HEK293 (cell line): ENCODE measurements around the gene SARM1.
A peak's percentile ranks its signal among the peaks of the same experiment; 100 is the strongest.

ENCODE experiments used
- GLIS1 ChIP-seq: fragments of 450-650 bp; formaldehyde crosslinking; IDR thresholded peaks from 2 replicates; pipeline ENCODE4 v1.5.1; 2016; ENCODE audit warnings: missing biosample characterization, missing genetic modification characterization
- KLF7 ChIP-seq: fragments of 450-650 bp; formaldehyde crosslinking; IDR thresholded peaks from 2 replicates; pipeline ENCODE4 v1.5.1; 2016; ENCODE audit warnings: missing biosample characterization, missing genetic modification characterization, borderline replicate concordance
- KLF9 ChIP-seq: fragments of 450-650 bp; formaldehyde crosslinking; IDR thresholded peaks from 2 replicates; pipeline ENCODE4 v1.5.1; 2016; ENCODE audit warnings: missing biosample characterization, missing genetic modification characterization, low read depth
- OVOL3 ChIP-seq: fragments of 450-650 bp; formaldehyde crosslinking; IDR thresholded peaks from 2 replicates; pipeline ENCODE4 v1.5.1; 2016; ENCODE audit warnings: missing biosample characterization, missing genetic modification characterization
- PRDM1 ChIP-seq: fragments of 450-650 bp; formaldehyde crosslinking; IDR thresholded peaks from 2 replicates; pipeline ENCODE4; 2016; ENCODE audit warnings: missing biosample characterization, missing genetic modification characterization
- SCRT2 ChIP-seq: fragments of 450-650 bp; formaldehyde crosslinking; IDR thresholded peaks from 2 replicates; pipeline ENCODE4 v1.5.1; 2016; ENCODE audit warnings: missing biosample characterization, missing genetic modification characterization
- SP7 ChIP-seq: fragments of 450-650 bp; formaldehyde crosslinking; IDR thresholded peaks from 2 replicates; pipeline ENCODE4 v1.5.1; 2016; ENCODE audit warnings: missing biosample characterization, missing genetic modification characterization
- TCF7L2 ChIP-seq: IDR thresholded peaks from 2 replicates; pipeline ENCODE4 v1.6.1; 2011; ENCODE audit warnings: low read depth, mild to moderate bottlenecking, inconsistent platforms, low read length, moderate library complexity, borderline replicate concordance
- ZFP41 ChIP-seq: fragments of 450-650 bp; formaldehyde crosslinking; IDR thresholded peaks from 2 replicates; pipeline ENCODE4 v1.5.1; 2016; ENCODE audit warnings: missing biosample characterization, missing genetic modification characterization, borderline replicate concordance
- ZNF335 ChIP-seq: fragments of 450-650 bp; formaldehyde crosslinking; conservative IDR thresholded peaks from 2 replicates; pipeline ENCODE4 v1.5.1; 2016; ENCODE audit warnings: missing biosample characterization, missing genetic modification characterization
- ZNF416 ChIP-seq: fragments of 450-650 bp; formaldehyde crosslinking; IDR thresholded peaks from 2 replicates; pipeline ENCODE4 v1.5.1; 2016; ENCODE audit warnings: missing biosample characterization, missing genetic modification characterization
- ZNF48 ChIP-seq: fragments of 450-650 bp; formaldehyde crosslinking; IDR thresholded peaks from 2 replicates; pipeline ENCODE4 v1.5.1; 2016; ENCODE audit warnings: missing biosample characterization, missing genetic modification characterization
- ZNF596 ChIP-seq: fragments of 450-650 bp; IDR thresholded peaks from 2 replicates; pipeline ENCODE4 v1.5.0; 2018; ENCODE audit warnings: missing biosample characterization, mild to moderate bottlenecking, missing genetic modification characterization, moderate library complexity
- ZNF623 ChIP-seq: fragments of 450-650 bp; formaldehyde crosslinking; IDR thresholded peaks from 2 replicates; pipeline ENCODE4 v1.5.1; 2016; ENCODE audit warnings: missing biosample characterization, missing genetic modification characterization
- ZNF624 ChIP-seq: fragments of 450-650 bp; formaldehyde crosslinking; IDR thresholded peaks from 2 replicates; pipeline ENCODE4 v1.5.1; 2017; ENCODE audit warnings: missing biosample characterization, missing genetic modification characterization
- ZNF768 ChIP-seq: fragments of 450-650 bp; formaldehyde crosslinking; IDR thresholded peaks from 2 replicates; pipeline ENCODE4 v1.5.1; 2018; ENCODE audit warnings: missing biosample characterization, mild to moderate bottlenecking, missing genetic modification characterization
- ZNF792 ChIP-seq: fragments of 450-650 bp; formaldehyde crosslinking; IDR thresholded peaks from 2 replicates; pipeline ENCODE4 v1.5.1; 2016; ENCODE audit warnings: missing biosample characterization, missing genetic modification characterization
- ZNF830 ChIP-seq: fragments of 450-650 bp; IDR thresholded peaks from 2 replicates; pipeline ENCODE4 v1.5.0; 2018; ENCODE audit warnings: missing biosample characterization, missing genetic modification characterization, low read depth, mild to moderate bottlenecking, moderate library complexity
- TF ChIP-seq, protein P1 (sequence below): fragments of 450-650 bp; formaldehyde crosslinking; IDR thresholded peaks from 2 replicates; pipeline ENCODE4 v1.5.1; 2016; ENCODE audit warnings: missing biosample characterization, missing genetic modification characterization
- TF ChIP-seq, protein P2 (sequence below): fragments of 450-650 bp; formaldehyde crosslinking; IDR thresholded peaks from 2 replicates; pipeline ENCODE4 v1.5.1; 2017; ENCODE audit warnings: missing biosample characterization, missing genetic modification characterization
- TF ChIP-seq, protein P3 (sequence below): fragments of 450-650 bp; formaldehyde crosslinking; IDR thresholded peaks from 2 replicates; pipeline ENCODE4 v1.5.1; 2017; ENCODE audit warnings: missing biosample characterization, missing genetic modification characterization
- TF ChIP-seq, protein P4 (sequence below): fragments of 450-650 bp; formaldehyde crosslinking; IDR thresholded peaks from 2 replicates; pipeline ENCODE4 v1.5.1; 2016; ENCODE audit warnings: missing biosample characterization, missing genetic modification characterization
- TF ChIP-seq, protein P5 (sequence below): fragments of 450-650 bp; formaldehyde crosslinking; IDR thresholded peaks from 2 replicates; pipeline ENCODE4 v1.5.1; 2016; ENCODE audit warnings: missing biosample characterization, missing genetic modification characterization, borderline replicate concordance

Gene SARM1

DNA sequence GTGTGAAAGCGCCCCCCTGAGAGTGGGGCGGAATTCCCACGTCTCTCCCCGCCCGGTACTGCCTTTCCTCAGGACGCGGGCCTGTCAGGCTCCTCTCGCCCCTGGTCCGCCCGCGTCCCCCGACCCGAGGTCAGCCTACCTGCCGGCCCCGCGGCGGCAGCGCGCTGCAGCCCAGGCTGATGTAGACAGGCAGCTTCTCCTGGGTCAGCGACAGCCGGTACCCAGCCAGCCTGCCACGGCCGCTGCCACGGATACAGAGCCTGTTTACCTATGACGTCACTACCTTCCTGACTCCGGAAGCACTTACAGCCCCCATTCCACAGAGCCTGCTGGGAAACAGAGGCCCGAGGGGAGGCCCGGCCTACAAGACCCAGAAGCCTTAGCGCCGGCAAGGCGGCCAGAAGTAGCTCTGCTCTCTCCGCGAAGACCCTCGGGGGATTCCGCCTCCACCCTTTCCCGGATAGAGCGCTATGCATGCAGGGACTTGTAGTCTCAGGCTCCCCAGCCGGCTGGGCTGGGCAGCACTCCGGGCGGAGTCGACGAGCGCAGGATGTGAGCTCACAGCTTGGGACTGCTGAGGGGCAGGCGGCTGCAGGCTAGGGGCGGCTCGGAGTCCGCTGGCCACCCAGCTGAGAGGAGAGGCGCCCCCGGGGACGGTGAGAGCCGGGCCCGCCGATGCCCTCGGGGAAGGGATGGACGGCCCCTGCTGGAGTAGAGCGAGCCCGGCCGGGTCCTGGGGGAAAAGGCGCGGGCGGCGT, 36.1 kb upstream of the SARM1 start, which contains the start of the genes IFT20 and TNFAIP1 (continued):
- TF ChIP-seq, protein P1, sequence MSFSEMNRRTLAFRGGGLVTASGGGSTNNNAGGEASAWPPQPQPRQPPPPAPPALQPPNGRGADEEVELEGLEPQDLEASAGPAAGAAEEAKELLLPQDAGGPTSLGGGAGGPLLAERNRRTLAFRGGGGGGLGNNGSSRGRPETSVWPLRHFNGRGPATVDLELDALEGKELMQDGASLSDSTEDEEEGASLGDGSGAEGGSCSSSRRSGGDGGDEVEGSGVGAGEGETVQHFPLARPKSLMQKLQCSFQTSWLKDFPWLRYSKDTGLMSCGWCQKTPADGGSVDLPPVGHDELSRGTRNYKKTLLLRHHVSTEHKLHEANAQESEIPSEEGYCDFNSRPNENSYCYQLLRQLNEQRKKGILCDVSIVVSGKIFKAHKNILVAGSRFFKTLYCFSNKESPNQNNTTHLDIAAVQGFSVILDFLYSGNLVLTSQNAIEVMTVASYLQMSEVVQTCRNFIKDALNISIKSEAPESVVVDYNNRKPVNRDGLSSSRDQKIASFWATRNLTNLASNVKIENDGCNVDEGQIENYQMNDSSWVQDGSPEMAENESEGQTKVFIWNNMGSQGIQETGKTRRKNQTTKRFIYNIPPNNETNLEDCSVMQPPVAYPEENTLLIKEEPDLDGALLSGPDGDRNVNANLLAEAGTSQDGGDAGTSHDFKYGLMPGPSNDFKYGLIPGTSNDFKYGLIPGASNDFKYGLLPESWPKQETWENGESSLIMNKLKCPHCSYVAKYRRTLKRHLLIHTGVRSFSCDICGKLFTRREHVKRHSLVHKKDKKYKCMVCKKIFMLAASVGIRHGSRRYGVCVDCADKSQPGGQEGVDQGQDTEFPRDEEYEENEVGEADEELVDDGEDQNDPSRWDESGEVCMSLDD, result no peak
- TF ChIP-seq, protein P2, sequence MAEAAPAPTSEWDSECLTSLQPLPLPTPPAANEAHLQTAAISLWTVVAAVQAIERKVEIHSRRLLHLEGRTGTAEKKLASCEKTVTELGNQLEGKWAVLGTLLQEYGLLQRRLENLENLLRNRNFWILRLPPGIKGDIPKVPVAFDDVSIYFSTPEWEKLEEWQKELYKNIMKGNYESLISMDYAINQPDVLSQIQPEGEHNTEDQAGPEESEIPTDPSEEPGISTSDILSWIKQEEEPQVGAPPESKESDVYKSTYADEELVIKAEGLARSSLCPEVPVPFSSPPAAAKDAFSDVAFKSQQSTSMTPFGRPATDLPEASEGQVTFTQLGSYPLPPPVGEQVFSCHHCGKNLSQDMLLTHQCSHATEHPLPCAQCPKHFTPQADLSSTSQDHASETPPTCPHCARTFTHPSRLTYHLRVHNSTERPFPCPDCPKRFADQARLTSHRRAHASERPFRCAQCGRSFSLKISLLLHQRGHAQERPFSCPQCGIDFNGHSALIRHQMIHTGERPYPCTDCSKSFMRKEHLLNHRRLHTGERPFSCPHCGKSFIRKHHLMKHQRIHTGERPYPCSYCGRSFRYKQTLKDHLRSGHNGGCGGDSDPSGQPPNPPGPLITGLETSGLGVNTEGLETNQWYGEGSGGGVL (tag by site-specific recombination), result no peak
- TF ChIP-seq ZNF792 (tag by site-specific recombination) (0 out of 2 replicates have a peak, but pooled peaks have one; percentile 60), ZNF830 (no peak), ZNF596 (tag by site-specific recombination) (no peak), KLF7 (tag by site-specific recombination) (peak; percentile 66; the same call in 1 of the 2 replicates), GLIS1 (peak; percentile 68), ZNF768 (no peak), PRDM1 (peak; percentile 15; the same call in 1 of the 2 replicates), ZNF416 (tag by site-specific recombination) (no peak), ZNF624 (tag by site-specific recombination) (no peak), TCF7L2 (no peak), OVOL3 (tag by site-specific recombination) (no peak), ZFP41 (tag by site-specific recombination) (no peak), SCRT2 (tag by site-specific recombination) (no peak), ZNF335 (tag by site-specific recombination) (peak; percentile 83), KLF9 (tag by site-specific recombination) (no peak), SP7 (tag by site-specific recombination) (peak; percentile 86), ZNF48 (tag by site-specific recombination) (no peak), ZNF623 (no peak)
- TF ChIP-seq, protein P3, sequence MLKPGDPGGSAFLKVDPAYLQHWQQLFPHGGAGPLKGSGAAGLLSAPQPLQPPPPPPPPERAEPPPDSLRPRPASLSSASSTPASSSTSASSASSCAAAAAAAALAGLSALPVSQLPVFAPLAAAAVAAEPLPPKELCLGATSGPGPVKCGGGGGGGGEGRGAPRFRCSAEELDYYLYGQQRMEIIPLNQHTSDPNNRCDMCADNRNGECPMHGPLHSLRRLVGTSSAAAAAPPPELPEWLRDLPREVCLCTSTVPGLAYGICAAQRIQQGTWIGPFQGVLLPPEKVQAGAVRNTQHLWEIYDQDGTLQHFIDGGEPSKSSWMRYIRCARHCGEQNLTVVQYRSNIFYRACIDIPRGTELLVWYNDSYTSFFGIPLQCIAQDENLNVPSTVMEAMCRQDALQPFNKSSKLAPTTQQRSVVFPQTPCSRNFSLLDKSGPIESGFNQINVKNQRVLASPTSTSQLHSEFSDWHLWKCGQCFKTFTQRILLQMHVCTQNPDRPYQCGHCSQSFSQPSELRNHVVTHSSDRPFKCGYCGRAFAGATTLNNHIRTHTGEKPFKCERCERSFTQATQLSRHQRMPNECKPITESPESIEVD, result no peak; the same call in 1 of the 2 replicates
- TF ChIP-seq, protein P4, sequence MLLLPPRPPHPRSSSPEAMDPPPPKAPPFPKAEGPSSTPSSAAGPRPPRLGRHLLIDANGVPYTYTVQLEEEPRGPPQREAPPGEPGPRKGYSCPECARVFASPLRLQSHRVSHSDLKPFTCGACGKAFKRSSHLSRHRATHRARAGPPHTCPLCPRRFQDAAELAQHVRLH, result peak; percentile 56; the same call in 1 of the 2 replicates
- TF ChIP-seq, protein P5, sequence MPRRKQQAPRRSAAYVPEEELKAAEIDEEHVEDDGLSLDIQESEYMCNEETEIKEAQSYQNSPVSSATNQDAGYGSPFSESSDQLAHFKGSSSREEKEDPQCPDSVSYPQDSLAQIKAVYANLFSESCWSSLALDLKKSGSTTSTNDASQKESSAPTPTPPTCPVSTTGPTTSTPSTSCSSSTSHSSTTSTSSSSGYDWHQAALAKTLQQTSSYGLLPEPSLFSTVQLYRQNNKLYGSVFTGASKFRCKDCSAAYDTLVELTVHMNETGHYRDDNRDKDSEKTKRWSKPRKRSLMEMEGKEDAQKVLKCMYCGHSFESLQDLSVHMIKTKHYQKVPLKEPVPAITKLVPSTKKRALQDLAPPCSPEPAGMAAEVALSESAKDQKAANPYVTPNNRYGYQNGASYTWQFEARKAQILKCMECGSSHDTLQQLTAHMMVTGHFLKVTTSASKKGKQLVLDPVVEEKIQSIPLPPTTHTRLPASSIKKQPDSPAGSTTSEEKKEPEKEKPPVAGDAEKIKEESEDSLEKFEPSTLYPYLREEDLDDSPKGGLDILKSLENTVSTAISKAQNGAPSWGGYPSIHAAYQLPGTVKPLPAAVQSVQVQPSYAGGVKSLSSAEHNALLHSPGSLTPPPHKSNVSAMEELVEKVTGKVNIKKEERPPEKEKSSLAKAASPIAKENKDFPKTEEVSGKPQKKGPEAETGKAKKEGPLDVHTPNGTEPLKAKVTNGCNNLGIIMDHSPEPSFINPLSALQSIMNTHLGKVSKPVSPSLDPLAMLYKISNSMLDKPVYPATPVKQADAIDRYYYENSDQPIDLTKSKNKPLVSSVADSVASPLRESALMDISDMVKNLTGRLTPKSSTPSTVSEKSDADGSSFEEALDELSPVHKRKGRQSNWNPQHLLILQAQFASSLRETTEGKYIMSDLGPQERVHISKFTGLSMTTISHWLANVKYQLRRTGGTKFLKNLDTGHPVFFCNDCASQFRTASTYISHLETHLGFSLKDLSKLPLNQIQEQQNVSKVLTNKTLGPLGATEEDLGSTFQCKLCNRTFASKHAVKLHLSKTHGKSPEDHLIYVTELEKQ (tag by site-specific recombination), result 0 out of 2 replicates have a peak, but pooled peaks have one; percentile 57
